Measurements from ENCODE around the gene PAGE4. TPM values are rescaled to one million over a fixed set of nuclear protein-coding genes. Genes with fewer than 3 reads are reported as not detected.

PAGE4 gene
- total RNA-seq, 4 donors from 2014 or later, result not detected

DNA sequence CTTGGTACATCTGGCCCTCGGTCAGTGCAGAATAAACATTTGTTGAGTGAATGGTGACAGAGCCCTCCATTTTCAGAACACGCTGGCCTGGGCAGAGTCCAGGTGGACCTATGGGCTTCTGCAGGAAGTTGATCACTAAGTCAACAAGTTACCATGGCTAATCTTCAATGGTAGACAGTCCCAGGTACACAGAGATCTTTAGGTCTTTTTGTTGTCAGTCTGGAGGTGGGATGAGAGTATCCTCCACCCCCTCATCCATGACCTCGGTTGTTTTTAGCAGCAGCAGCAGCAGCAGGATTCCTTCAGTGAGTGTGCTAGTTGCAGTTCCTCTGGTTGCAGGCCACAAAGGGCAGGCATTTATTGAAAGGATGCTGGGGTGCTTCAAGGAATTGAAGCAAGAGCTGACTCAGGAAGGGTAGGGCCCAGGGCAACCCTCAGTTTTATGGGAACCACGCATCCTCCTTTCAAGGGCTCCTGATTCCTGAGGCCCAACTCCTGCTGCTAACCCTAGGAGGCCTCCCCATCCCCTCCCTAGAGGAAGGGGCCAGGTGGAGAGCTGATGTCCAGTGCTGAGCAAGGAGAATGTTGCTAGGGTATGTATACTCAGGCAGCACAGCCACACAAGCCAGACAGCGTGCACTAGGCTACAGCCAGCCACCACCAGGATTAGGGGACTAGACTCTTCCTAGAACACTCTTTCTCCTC lies 48.4 kb downstream of the PAGE4 start:
- no peak for TF ChIP-seq POLR2A (IDR thresholded peaks at IDR 0.05)
- TF ChIP-seq, protein P1, sequence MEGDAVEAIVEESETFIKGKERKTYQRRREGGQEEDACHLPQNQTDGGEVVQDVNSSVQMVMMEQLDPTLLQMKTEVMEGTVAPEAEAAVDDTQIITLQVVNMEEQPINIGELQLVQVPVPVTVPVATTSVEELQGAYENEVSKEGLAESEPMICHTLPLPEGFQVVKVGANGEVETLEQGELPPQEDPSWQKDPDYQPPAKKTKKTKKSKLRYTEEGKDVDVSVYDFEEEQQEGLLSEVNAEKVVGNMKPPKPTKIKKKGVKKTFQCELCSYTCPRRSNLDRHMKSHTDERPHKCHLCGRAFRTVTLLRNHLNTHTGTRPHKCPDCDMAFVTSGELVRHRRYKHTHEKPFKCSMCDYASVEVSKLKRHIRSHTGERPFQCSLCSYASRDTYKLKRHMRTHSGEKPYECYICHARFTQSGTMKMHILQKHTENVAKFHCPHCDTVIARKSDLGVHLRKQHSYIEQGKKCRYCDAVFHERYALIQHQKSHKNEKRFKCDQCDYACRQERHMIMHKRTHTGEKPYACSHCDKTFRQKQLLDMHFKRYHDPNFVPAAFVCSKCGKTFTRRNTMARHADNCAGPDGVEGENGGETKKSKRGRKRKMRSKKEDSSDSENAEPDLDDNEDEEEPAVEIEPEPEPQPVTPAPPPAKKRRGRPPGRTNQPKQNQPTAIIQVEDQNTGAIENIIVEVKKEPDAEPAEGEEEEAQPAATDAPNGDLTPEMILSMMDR (IDR thresholded peaks at IDR 0.05 in 4 of 5, conservative IDR thresholded peaks at IDR 0.05 in 1 of 5), result no peak
- in situ Hi-C loops (cut with MboI; ENCODE audit: low sequenced_read_pairs in 4 of 4) (no loop called here), intact Hi-C loops (cut with DNase I; ENCODE audit: low total_unique reads) (loop anchor here (5.0 to 10.0 kb wide), 2 partner anchors 585 to 613 kb away; partner anchors contain the start of genes FOXP3 and PPP1R3F)
- no peak for DNase-seq
- no peaks in the 10 kb centered on the region for H3K36me3 ChIP-seq
- H3K27me3 ChIP-seq, result no peaks in the 10 kb centered on the region
- H3K4me1 ChIP-seq, result peaks cover 0 to 8% of the 10 kb centered on the region in 2 donors
- H3K27ac ChIP-seq, result peak overlapping the region in 2 of 4 donors; percentile 75 to 80
- ATAC-seq, result no peak
- H3K4me3 ChIP-seq, result no peak overlapping the region
- no peaks in the 10 kb centered on the region for H3K9me3 ChIP-seq

DNA sequence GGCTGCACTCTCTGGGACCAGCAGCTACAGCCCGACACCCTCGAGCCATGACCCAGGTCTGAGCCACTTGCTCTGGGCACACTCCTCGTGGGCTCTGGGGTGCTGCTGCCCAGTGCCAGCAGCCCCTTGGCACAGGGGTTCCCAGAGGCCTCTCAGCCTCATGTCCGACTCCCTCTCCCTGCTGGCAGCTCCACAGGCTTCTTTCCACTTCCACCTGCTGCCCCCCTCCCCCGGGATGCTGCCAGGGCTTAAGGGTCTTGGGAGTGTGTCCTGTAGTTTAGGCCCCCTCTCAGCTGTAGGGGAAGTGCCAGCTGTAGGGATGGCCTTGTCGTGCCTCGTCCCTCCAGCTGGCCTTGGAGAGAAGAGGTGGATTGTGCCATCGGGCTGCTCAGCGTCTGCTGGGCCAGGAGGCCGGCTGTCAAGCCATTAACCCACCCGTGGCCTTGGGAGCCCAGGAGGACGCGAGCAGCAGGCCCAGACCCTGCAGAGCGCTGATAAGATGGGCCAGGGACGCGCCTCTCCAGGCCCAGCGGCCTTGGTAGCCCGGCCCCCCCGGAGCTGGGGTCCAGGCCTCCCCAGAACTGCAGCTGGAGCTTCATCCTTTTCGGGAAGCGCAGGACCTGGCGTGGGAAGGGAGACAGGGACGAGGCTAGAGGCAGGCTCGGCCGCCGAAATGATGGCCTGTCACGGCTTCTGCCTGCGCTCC lies 49.2 kb downstream of the PAGE4 start:
- peak overlapping the region; percentile 73 to 86 (median 78) for H3K27ac ChIP-seq
- ATAC-seq, result peak; percentile 16 to 24
- intact Hi-C loops (cut with DNase I; ENCODE audit: low total_unique reads), result loop anchor here (5.0 to 10.0 kb wide), 2 partner anchors 586 to 613 kb away; partner anchors contain the start of genes FOXP3 and PPP1R3F
- H3K9me3 ChIP-seq, result no peaks in the 10 kb centered on the region
- in situ Hi-C loops (cut with MboI; ENCODE audit: low sequenced_read_pairs in 4 of 4), result no loop called here
- peaks cover 0 to 8% of the 10 kb centered on the region in 2 donors for H3K4me1 ChIP-seq
- no peaks in the 10 kb centered on the region for H3K36me3 ChIP-seq
- peak overlapping the region; percentile 51 to 69 (median 68) for H3K4me3 ChIP-seq
- H3K27me3 ChIP-seq, result no peaks in the 10 kb centered on the region
- DNase-seq, result no peak
- TF ChIP-seq, protein P1 (IDR thresholded peaks at IDR 0.05 in 4 of 5, conservative IDR thresholded peaks at IDR 0.05 in 1 of 5), result no peak
- TF ChIP-seq POLR2A (IDR thresholded peaks at IDR 0.05), result no peak

DNA sequence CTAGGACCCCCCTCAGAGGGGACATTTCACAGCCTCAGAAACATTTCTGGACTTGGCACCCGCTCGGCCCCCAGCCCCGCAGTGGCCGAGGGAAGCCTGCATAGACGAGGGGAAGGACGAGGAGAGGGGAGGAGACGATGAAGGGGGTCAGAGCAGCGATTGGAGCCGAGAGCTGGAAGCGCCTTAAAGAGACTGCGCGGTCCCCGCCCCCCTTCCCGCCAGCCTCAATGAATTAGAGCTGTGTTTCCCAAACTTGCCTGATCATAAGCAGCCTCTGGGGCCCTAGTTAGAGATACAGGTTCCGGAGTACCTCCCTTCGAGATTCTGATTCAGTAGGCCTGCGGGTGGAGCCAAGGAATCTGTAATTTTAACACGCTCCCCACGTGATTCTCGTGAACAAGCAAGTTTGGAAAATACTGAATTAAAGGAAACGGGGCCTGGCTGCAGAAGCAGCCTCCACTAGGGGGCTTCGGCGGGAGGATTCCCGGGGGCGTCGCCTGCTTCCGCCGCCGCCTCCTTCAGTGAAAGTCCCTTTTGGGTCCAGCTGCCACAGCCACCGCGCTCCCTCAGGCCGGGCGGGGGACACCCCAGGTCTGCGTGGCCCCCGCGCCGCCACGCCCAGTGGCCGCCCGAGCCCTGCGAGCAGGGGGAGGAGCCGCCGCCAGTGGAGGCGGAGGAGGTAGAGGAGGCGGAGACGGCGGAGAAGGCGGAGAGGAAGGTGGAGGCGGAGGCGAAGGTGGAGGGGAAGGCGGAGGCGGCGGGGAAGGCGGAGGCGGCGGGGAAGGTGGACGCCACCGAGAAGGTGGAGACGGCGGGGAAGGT lies 49.9 kb downstream of the PAGE4 start, which contains the start of gene USP27X:
Gene USP27X, plus strand, starts transcription at position 651 of the 822 bp plus-strand sequence. CDS start 824 bp downstream, outside the sequence.
- ATAC-seq (peak; percentile 79 to 86), DNase-seq (peak; percentile 47 to 52)
- TF ChIP-seq POLR2A (IDR thresholded peaks at IDR 0.05), result peak; percentile 21 to 25
- TF ChIP-seq, protein P1 (IDR thresholded peaks at IDR 0.05 in 4 of 5, conservative IDR thresholded peaks at IDR 0.05 in 1 of 5), result peak in 4 of 5 experiments; percentile 33 to 57 (median 48)
- H3K4me1 ChIP-seq, result peaks cover 0 to 8% of the 10 kb centered on the region in 2 donors
- H3K27me3 ChIP-seq, result no peaks in the 10 kb centered on the region
- no peaks in the 10 kb centered on the region for H3K9me3 ChIP-seq
- H3K36me3 ChIP-seq, result no peaks in the 10 kb centered on the region
- H3K4me3 ChIP-seq, result peak within 1 kb of the TSS; percentile 51 to 69 (median 68)
- intact Hi-C loops (cut with DNase I; ENCODE audit: low total_unique reads), result loop anchor here (5.0 to 10.0 kb wide), 2 partner anchors 587 to 614 kb away; partner anchors contain the start of genes FOXP3 and PPP1R3F
- H3K27ac ChIP-seq, result peak within 1 kb of the TSS; percentile 73 to 86 (median 78)
- in situ Hi-C loops (cut with MboI; ENCODE audit: low sequenced_read_pairs in 4 of 4), result no loop called here

DNA sequence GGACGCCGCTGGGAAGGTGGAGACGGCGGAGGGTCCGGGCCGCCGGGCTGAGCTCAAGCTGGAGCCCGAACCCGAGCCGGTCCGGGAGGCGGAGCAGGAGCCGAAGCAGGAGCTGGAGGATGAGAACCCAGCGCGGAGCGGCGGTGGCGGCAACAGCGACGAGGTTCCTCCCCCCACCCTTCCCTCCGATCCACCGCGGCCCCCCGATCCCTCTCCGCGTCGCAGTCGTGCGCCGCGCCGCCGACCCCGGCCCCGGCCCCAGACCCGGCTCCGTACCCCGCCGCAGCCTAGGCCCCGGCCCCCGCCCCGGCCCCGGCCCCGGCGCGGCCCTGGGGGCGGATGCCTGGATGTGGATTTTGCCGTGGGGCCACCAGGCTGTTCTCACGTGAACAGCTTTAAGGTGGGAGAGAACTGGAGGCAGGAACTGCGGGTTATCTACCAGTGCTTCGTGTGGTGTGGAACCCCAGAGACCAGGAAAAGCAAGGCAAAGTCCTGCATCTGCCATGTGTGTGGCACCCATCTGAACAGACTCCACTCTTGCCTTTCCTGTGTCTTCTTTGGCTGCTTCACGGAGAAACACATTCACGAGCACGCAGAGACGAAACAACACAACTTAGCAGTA lies 50.7 kb downstream of the PAGE4 start:
- no peaks in the 10 kb centered on the region for H3K36me3 ChIP-seq
- intact Hi-C loops (cut with DNase I; ENCODE audit: low total_unique reads) (loop anchor here (5.0 to 10.0 kb wide), 3 partner anchors 43 to 615 kb away; partner anchors contain the start of genes CLCN5, FOXP3 and PPP1R3F), in situ Hi-C loops (cut with MboI; ENCODE audit: low sequenced_read_pairs in 4 of 4) (no loop called here)
- H3K9me3 ChIP-seq, result no peaks in the 10 kb centered on the region
- TF ChIP-seq, protein P1 (IDR thresholded peaks at IDR 0.05 in 4 of 5, conservative IDR thresholded peaks at IDR 0.05 in 1 of 5), result no peak
- no peak for TF ChIP-seq POLR2A (IDR thresholded peaks at IDR 0.05)
- peak overlapping the region; percentile 73 to 86 (median 78) for H3K27ac ChIP-seq
- no peak for DNase-seq
- peaks cover 0 to 8% of the 10 kb centered on the region in 2 donors for H3K4me1 ChIP-seq
- H3K4me3 ChIP-seq, result peak overlapping the region; percentile 51 to 69 (median 68)
- peak; percentile 34 to 40 for ATAC-seq
- no peaks in the 10 kb centered on the region for H3K27me3 ChIP-seq
